Neural progenitor cell (in vitro differentiated cells): ENCODE results near the gene FES. TPM values are rescaled to one million over a fixed set of nuclear protein-coding genes. Genes with fewer than 3 reads are reported as not detected.

Source experiments
- DNase-seq: peaks from one replicate; pipeline ENCODE4 v3.0.0-alpha.2; 2016; ENCODE audit warnings: low spot score
- H2AFZ ChIP-seq: fragments of 200-600 bp; sonication (generic); replicated peaks from 2 replicates; pipeline ENCODE4 v1.6.1; 2016; ENCODE audit warnings: antibody characterized with exemption
- H3F3A ChIP-seq: fragments of 200-600 bp; sonication (generic); 2 replicates; pipeline ENCODE4 v1.6.1; 2016; ENCODE audit warnings: antibody characterized with exemption, low read depth
- H3K27ac ChIP-seq: fragments of 200-600 bp; sonication (generic); 2 replicates; pipeline ENCODE4 v1.5.1; 2016; ENCODE audit warnings: mild to moderate bottlenecking
- H3K27me3 ChIP-seq: fragments of 200-600 bp; sonication (generic); 2 replicates; pipeline ENCODE4 v1.6.1; 2016; ENCODE audit warnings: mild to moderate bottlenecking, moderate library complexity
- H3K36me3 ChIP-seq: fragments of 200-600 bp; sonication (generic); 2 replicates; pipeline ENCODE4 v1.5.1; 2016
- H3K4me1 ChIP-seq: fragments of 200-600 bp; sonication (generic); 2 replicates; pipeline ENCODE4 v1.6.1; 2016; ENCODE audit warnings: mixed run types
- H3K4me2 ChIP-seq: fragments of 200-600 bp; sonication (generic); 2 replicates; pipeline ENCODE4 v1.6.1; 2016
- H3K4me3 ChIP-seq: fragments of 200-600 bp; sonication (generic); 2 replicates; pipeline ENCODE4 v1.5.1; 2016
- H3K79me2 ChIP-seq: fragments of 200-600 bp; sonication (generic); 2 replicates; pipeline ENCODE4 v1.6.1; 2016; ENCODE audit warnings: low read depth
- H3K9ac ChIP-seq: fragments of 200-600 bp; sonication (generic); 2 replicates; pipeline ENCODE4 v1.6.1; 2016
- H3K9me3 ChIP-seq: fragments of 200-600 bp; sonication (generic); 2 replicates; pipeline ENCODE4 v1.5.1; 2016; ENCODE audit warnings: low read depth
- H4K20me1 ChIP-seq: fragments of 200-600 bp; sonication (generic); 2 replicates; pipeline ENCODE4 v1.6.1; 2016; ENCODE audit warnings: low read depth
- H3K27ac Mint-ChIP-seq: 3 replicates; pipeline ENCODE4 v1.8.0; 2021; ENCODE audit warnings: mixed read lengths
- H3K27me3 Mint-ChIP-seq: 2 replicates; pipeline ENCODE4 v1.8.0; 2022; ENCODE audit warnings: low read depth, mild to moderate bottlenecking, inconsistent platforms, moderate library complexity, mixed read lengths; ENCODE audit not compliant: insufficient read depth
- H3K36me3 Mint-ChIP-seq: 3 replicates; pipeline ENCODE4 v1.8.0; 2021; ENCODE audit warnings: mixed read lengths
- H3K4me1 Mint-ChIP-seq: 3 replicates; pipeline ENCODE4 v1.8.0; 2021; ENCODE audit warnings: mixed read lengths
- H3K4me3 Mint-ChIP-seq: 3 replicates; pipeline ENCODE4 v1.8.0; 2021; ENCODE audit warnings: mild to moderate bottlenecking, moderate library complexity, mixed read lengths
- H3K9me3 Mint-ChIP-seq: 3 replicates; pipeline ENCODE4 v1.8.0; 2020; ENCODE audit warnings: mixed read lengths
- CTCF ChIP-seq: fragments of 200-600 bp; sonication (generic); IDR thresholded peaks from 2 replicates; pipeline ENCODE4 v1.5.1; 2017; ENCODE audit warnings: antibody characterized with exemption, mild to moderate bottlenecking
- EZH2 ChIP-seq: fragments of 200-600 bp; sonication (generic); IDR thresholded peaks from 2 replicates; pipeline ENCODE4 v1.6.1; 2017; ENCODE audit warnings: antibody characterized with exemption, mild to moderate bottlenecking, moderate library complexity
- EZH2phosphoT487 ChIP-seq: fragments of 200-600 bp; sonication (generic); IDR thresholded peaks from 2 replicates; pipeline ENCODE4 v1.6.1; 2017; ENCODE audit warnings: antibody characterized with exemption
- total RNA-seq: library from RNA; depleted of rRNA; stranded (reverse); fragments of >200 nt; gene quantifications from 2 replicates; pipeline ENCODE4 v1.2.3, GENCODE V29; 2015; ENCODE audit warnings: low replicate concordance

Gene FES
- total RNA-seq, 1 donor from 2014 or later, result 11.7 TPM

GRCh38 chr15:90837094-90837493 lies 47.2 kb upstream of the FES start:
- Histone ChIP-seq H2AFZ (no peak overlapping the region), H3K27me3 (no peaks in the 10 kb centered on the region), H3K9me3 (no peaks in the 10 kb centered on the region), H3F3A (peaks cover 30% of the 10 kb centered on the region), H3K79me2 (no peaks in the 10 kb centered on the region), H3K9ac (no peak overlapping the region), H3K27ac (no peak overlapping the region), H4K20me1 (no peaks in the 10 kb centered on the region), H3K4me1 (peaks cover 24% of the 10 kb centered on the region), H3K4me2 (no peak overlapping the region), H3K4me3 (no peak overlapping the region), H3K36me3 (no peaks in the 10 kb centered on the region)
- no peak for DNase-seq
- TF ChIP-seq CTCF (no peak), EZH2 (no peak), EZH2phosphoT487 (no peak)
- Mint-ChIP-seq H3K27me3 (peaks cover 4% of the 10 kb centered on the region), H3K27ac (no peak overlapping the region), H3K36me3 (no peaks in the 10 kb centered on the region), H3K9me3 (no peaks in the 10 kb centered on the region), H3K4me1 (peaks cover 36% of the 10 kb centered on the region), H3K4me3 (no peak overlapping the region)

- Histone ChIP-seq H3K9ac (no peak overlapping the region), H3K4me3 (no peak overlapping the region), H3K4me2 (no peak overlapping the region), H2AFZ (no peak overlapping the region), H3K79me2 (no peaks in the 10 kb centered on the region), H3K27me3 (no peaks in the 10 kb centered on the region), H3K36me3 (no peaks in the 10 kb centered on the region), H4K20me1 (no peaks in the 10 kb centered on the region), H3K4me1 (peaks cover 24% of the 10 kb centered on the region), H3K9me3 (no peaks in the 10 kb centered on the region), H3K27ac (no peak overlapping the region), H3F3A (peaks cover 30% of the 10 kb centered on the region)
- peaks cover 6% of the 10 kb centered on the region for H3K27me3 Mint-ChIP-seq
- H3K27ac Mint-ChIP-seq, result no peak overlapping the region
- H3K36me3 Mint-ChIP-seq, result no peaks in the 10 kb centered on the region
- H3K9me3 Mint-ChIP-seq, result no peaks in the 10 kb centered on the region
- peaks cover 36% of the 10 kb centered on the region for H3K4me1 Mint-ChIP-seq
- DNase-seq, result no peak
- H3K4me3 Mint-ChIP-seq, result no peak overlapping the region
- TF ChIP-seq EZH2phosphoT487, result no peak
- no peak for TF ChIP-seq CTCF
Measured at GRCh38 chr15:90838139-90838538, 46.2 kb upstream of the FES start.

GRCh38 chr15:90838544-90838943 lies 45.8 kb upstream of the FES start:
- H3K4me2 ChIP-seq, result no peak overlapping the region
- H2AFZ ChIP-seq, result no peak overlapping the region
- no peaks in the 10 kb centered on the region for H3K79me2 ChIP-seq
- H3K4me1 ChIP-seq, result peaks cover 24% of the 10 kb centered on the region
- no peak overlapping the region for H3K9ac ChIP-seq
- no peak overlapping the region for H3K4me3 ChIP-seq
- no peaks in the 10 kb centered on the region for H3K36me3 Mint-ChIP-seq
- H4K20me1 ChIP-seq, result no peaks in the 10 kb centered on the region
- H3K27me3 ChIP-seq, result no peaks in the 10 kb centered on the region
- H3K36me3 ChIP-seq, result no peaks in the 10 kb centered on the region
- TF ChIP-seq EZH2phosphoT487 (no peak), CTCF (no peak), EZH2 (no peak)
- no peaks in the 10 kb centered on the region for H3K9me3 ChIP-seq
- H3K27ac Mint-ChIP-seq, result no peak overlapping the region
- DNase-seq, result no peak
- peaks cover 30% of the 10 kb centered on the region for H3F3A ChIP-seq
- peaks cover 6% of the 10 kb centered on the region for H3K27me3 Mint-ChIP-seq
- H3K4me3 Mint-ChIP-seq, result no peak overlapping the region
- H3K4me1 Mint-ChIP-seq, result peaks cover 36% of the 10 kb centered on the region
- H3K9me3 Mint-ChIP-seq, result no peaks in the 10 kb centered on the region
- H3K27ac ChIP-seq, result no peak overlapping the region
